A549 (cell line): ENCODE results near the gene UTS2B. TPM values are rescaled to one million over a fixed set of nuclear protein-coding genes. Genes with fewer than 3 reads are reported as not detected.

Source experiments
- ATAC-seq, 2 experiments: fragments of 200-7000 bp in 1 of 2; fragments of >200 bp in 1 of 2; cut with Nextera tagmentation in 1 of 2; cut with Tn5 transposase in 1 of 2; 3 replicates each; pipeline versions ENCODE4 v1.8.0 to v1.9.1; 2018 to 2020; ENCODE audit warnings: mild to moderate bottlenecking in 1 of 2, moderate library complexity in 1 of 2
- CTCF ChIA-PET: fragments of 300-600 bp; sonication (Branson Sonifier 250); formaldehyde crosslinking; extraction: SDS; loops from one replicate; lab custom pipeline; 2021; ENCODE audit warnings: antibody characterized with exemption, inconsistent platforms; lab: Yijun Ruan, JAX
- POLR2A ChIA-PET: fragments of 350-600 bp; formaldehyde crosslinking; extraction: SDS; loops from one replicate; lab custom pipeline; 2021; ENCODE audit warnings: antibody characterized with exemption, inconsistent platforms; lab: Yijun Ruan, JAX
- DNase-seq, 2 experiments: peaks; one replicate each; pipeline versions ENCODE4 v3.0.0 to v3.0.0-alpha.2; 2011 to 2016; ENCODE audit warnings: low read depth in 1 of 2, low spot score in 1 of 2
- FAIRE-seq: peaks from 2 replicates; lab custom pipeline; 2011; peaks lifted over from hg19 to GRCh38; lab: Jason Lieb, UNC
- H3K27ac ChIP-seq, 2 experiments: fragments of >200 bp; sonication (Bioruptor Twin); formaldehyde crosslinking; 3 replicates each; pipeline ENCODE4 v1.5.1; 2016 to 2017
- H3K4me1 ChIP-seq: fragments of >200 bp; sonication (Bioruptor Twin); formaldehyde crosslinking; 3 replicates; pipeline ENCODE4 v1.6.1; 2016
- H3K4me2 ChIP-seq: fragments of >200 bp; sonication (Bioruptor Twin); formaldehyde crosslinking; 3 replicates; pipeline ENCODE4 v1.6.1; 2016
- H3K4me3 ChIP-seq: fragments of >200 bp; sonication (Bioruptor Twin); formaldehyde crosslinking; 3 replicates; pipeline ENCODE4 v1.5.1; 2016
- H3K9me3 ChIP-seq: fragments of >200 bp; sonication (Bioruptor Twin); formaldehyde crosslinking; 3 replicates; pipeline ENCODE4 v1.6.1; 2016
- ATOH8 ChIP-seq: fragments of 250-450 bp; sonication (Bioruptor Pico); IDR thresholded peaks from 2 replicates; pipeline ENCODE4 v1.5.0; 2020; ENCODE audit warnings: low read depth, mild to moderate bottlenecking, moderate library complexity
- CBX8 ChIP-seq: fragments of 200-600 bp; sonication (generic); IDR thresholded peaks from 2 replicates; pipeline ENCODE4 v1.6.1; 2016
- CEBPB ChIP-seq, 2 experiments: fragments of >200 bp in 1 of 2; sonication (Bioruptor Twin) in 1 of 2; formaldehyde crosslinking in 1 of 2; IDR thresholded peaks; 2 replicates each; pipeline ENCODE4 v1.6.1; 2012 to 2016
- CHD2 ChIP-seq: fragments of 150-350 bp; IDR thresholded peaks from 2 replicates; pipeline ENCODE4 v1.6.1; 2014; ENCODE audit warnings: low read length; ENCODE audit not compliant: partially characterized antibody
- CHD4 ChIP-seq: fragments of 200-600 bp; sonication (generic); IDR thresholded peaks from 2 replicates; pipeline ENCODE4 v1.6.1; 2016; ENCODE audit warnings: antibody characterized with exemption, mild to moderate bottlenecking, borderline replicate concordance
- ESRRA ChIP-seq: fragments of 150-350 bp; IDR thresholded peaks from 2 replicates; pipeline ENCODE4 v1.6.1; 2014; ENCODE audit warnings: mild to moderate bottlenecking, low read length, borderline replicate concordance
- FOSB ChIP-seq: fragments of 250-450 bp; sonication (Bioruptor Pico); IDR thresholded peaks from 2 replicates; pipeline ENCODE4 v1.5.0; 2020; ENCODE audit warnings: mild to moderate bottlenecking, moderate library complexity
- FOSL2 ChIP-seq, 2 experiments: fragments of 450-650 bp in 1 of 2; fragments of >200 bp in 1 of 2; sonication (Bioruptor Twin) in 1 of 2; formaldehyde crosslinking; IDR thresholded peaks; 2 replicates each; pipeline versions ENCODE4 v1.5.0 to v1.6.1; 2016 to 2020; ENCODE audit warnings: mild to moderate bottlenecking in 1 of 2, moderate library complexity in 1 of 2
- FOXS1 ChIP-seq: fragments of 250-450 bp; sonication (Bioruptor Pico); IDR thresholded peaks from 2 replicates; pipeline ENCODE4 v1.5.0; 2020; ENCODE audit warnings: mild to moderate bottlenecking, moderate library complexity
- GATA3 ChIP-seq: IDR thresholded peaks from 2 replicates; pipeline ENCODE4 v1.6.1; 2012; ENCODE audit warnings: borderline replicate concordance
- HDAC2 ChIP-seq: fragments of 200-600 bp; sonication (generic); IDR thresholded peaks from 2 replicates; pipeline ENCODE4 v1.6.1; 2016
- HMGXB4 ChIP-seq: fragments of 250-450 bp; sonication (Bioruptor Pico); IDR thresholded peaks from 2 replicates; pipeline ENCODE4 v1.5.0; 2021; ENCODE audit warnings: mild to moderate bottlenecking, moderate library complexity, borderline replicate concordance
- HOXB5 ChIP-seq: fragments of 250-450 bp; sonication (Bioruptor Pico); IDR thresholded peaks from 2 replicates; pipeline ENCODE4 v1.5.0; 2020; ENCODE audit warnings: mild to moderate bottlenecking, moderate library complexity
- MAFK ChIP-seq: fragments of 450-650 bp; IDR thresholded peaks from 2 replicates; pipeline ENCODE4 v1.6.1; 2014; ENCODE audit not compliant: partially characterized antibody
- MAZ ChIP-seq: fragments of 150-350 bp; IDR thresholded peaks from 2 replicates; pipeline ENCODE4 v1.6.1; 2014; ENCODE audit warnings: antibody characterized with exemption, low read depth, low read length, borderline replicate concordance
- NR3C1 ChIP-seq: fragments of >200 bp; sonication (Bioruptor Twin); formaldehyde crosslinking; IDR thresholded peaks from 3 replicates; pipeline ENCODE4 v1.6.1; 2017
- PBX3 ChIP-seq: IDR thresholded peaks from 2 replicates; pipeline ENCODE4 v1.6.1; 2012
- PHF8 ChIP-seq: fragments of 200-600 bp; sonication (generic); IDR thresholded peaks from 2 replicates; pipeline ENCODE4 v1.6.1; 2016; ENCODE audit warnings: low read depth, mild to moderate bottlenecking, antibody characterized with exemption, moderate library complexity, borderline replicate concordance
- POLR2A ChIP-seq: IDR thresholded peaks from 2 replicates; pipeline ENCODE4 v1.6.1; 2012; ENCODE audit warnings: mild to moderate bottlenecking, low read length
- POLR2AphosphoS2 ChIP-seq: conservative IDR thresholded peaks from 2 replicates; pipeline ENCODE4 v1.6.1; 2012; ENCODE audit warnings: low read length, improper control_type of control experiment, inconsistent platforms
- RARB ChIP-seq: fragments of 250-450 bp; sonication (Bioruptor Pico); IDR thresholded peaks from 2 replicates; pipeline ENCODE4 v1.8.0; 2021; ENCODE audit warnings: mild to moderate bottlenecking, moderate library complexity
- SMC3 ChIP-seq: fragments of >200 bp; sonication (Bioruptor Twin); formaldehyde crosslinking; IDR thresholded peaks from 3 replicates; pipeline ENCODE4 v1.6.1; 2018; ENCODE audit warnings: inconsistent platforms
- SREBF2 ChIP-seq: fragments of 450-650 bp; IDR thresholded peaks from 2 replicates; pipeline ENCODE4 v1.6.1; 2014; ENCODE audit warnings: mild to moderate bottlenecking, moderate library complexity
- TP53 ChIP-seq: fragments of 250-450 bp; sonication (Bioruptor Pico); IDR thresholded peaks from 2 replicates; pipeline ENCODE4 v1.5.0; 2021; ENCODE audit warnings: mild to moderate bottlenecking, moderate library complexity
- ZC3H11A ChIP-seq: fragments of 450-650 bp; IDR thresholded peaks from 2 replicates; pipeline ENCODE4 v1.6.1; 2014; ENCODE audit warnings: antibody characterized with exemption, mild to moderate bottlenecking
- ZSCAN20 ChIP-seq: fragments of 250-450 bp; sonication (Bioruptor Pico); IDR thresholded peaks from 2 replicates; pipeline ENCODE4 v1.8.0; 2022; ENCODE audit warnings: mild to moderate bottlenecking, moderate library complexity
- WGBS: methylation state at CpG from one replicate; pipeline ENCODE4 v1.1.6; 2017; ENCODE audit errors: missing lambda C conversion rate; 5-methylcytosine and 5-hydroxymethylcytosine counted together
- polyA plus RNA-seq, 4 experiments: library from polyadenylated mRNA; depleted of rRNA in 3 of 4; stranded (reverse); fragments of >200 nt; fragmentation: RNase III in 1 of 4; extraction: RNeasy Plus Mini Kit Qiagen cat#74134 plus additional on column Dnase treatment in 1 of 4; gene quantifications; 2 replicates in 3 of 4; 3 replicates in 1 of 4; pipeline ENCODE4 v1.2.3, GENCODE V29; 2011 to 2017
- TF ChIP-seq, protein P1 (sequence below): IDR thresholded peaks from 2 replicates; pipeline ENCODE4 v1.6.1; 2012; ENCODE audit warnings: low read depth, borderline replicate concordance

UTS2B gene
- polyA plus RNA-seq, 2 of the 4 experiments (the other 2 are of a cell fraction), result 0.16 TPM; not detected in 1

- POLR2A ChIA-PET, result no interaction called here
- no peak for FAIRE-seq
- Histone ChIP-seq H3K9me3 (no peaks in the 10 kb centered on the region), H3K4me2 (peak overlapping the region; percentile 69), H3K4me1 (peaks cover 20% of the 10 kb centered on the region), H3K4me3 (no peak overlapping the region), H3K27ac (peak overlapping the region in 1 of 2 experiments; percentile 48; a peak in 3 of 6 replicates)
- CTCF ChIA-PET, result no interaction called here
- WGBS, result 6% methylated on average over 4 of the region's 4 CpGs
- TF ChIP-seq FOSB (no peak), CEBPB (IDR thresholded peaks at IDR 0.05) (0 out of 4 replicates have a peak, but pooled peaks of 1 of the 2 experiments have one; percentile 3)
- peak; percentile 65 to 68; a peak in 5 of 6 replicates for ATAC-seq
- peak in 1 of 2 experiments; percentile 27 for DNase-seq
Measured at GRCh38 chr3:191238321-191238817, 92.0 kb downstream of the UTS2B start.

DNA sequence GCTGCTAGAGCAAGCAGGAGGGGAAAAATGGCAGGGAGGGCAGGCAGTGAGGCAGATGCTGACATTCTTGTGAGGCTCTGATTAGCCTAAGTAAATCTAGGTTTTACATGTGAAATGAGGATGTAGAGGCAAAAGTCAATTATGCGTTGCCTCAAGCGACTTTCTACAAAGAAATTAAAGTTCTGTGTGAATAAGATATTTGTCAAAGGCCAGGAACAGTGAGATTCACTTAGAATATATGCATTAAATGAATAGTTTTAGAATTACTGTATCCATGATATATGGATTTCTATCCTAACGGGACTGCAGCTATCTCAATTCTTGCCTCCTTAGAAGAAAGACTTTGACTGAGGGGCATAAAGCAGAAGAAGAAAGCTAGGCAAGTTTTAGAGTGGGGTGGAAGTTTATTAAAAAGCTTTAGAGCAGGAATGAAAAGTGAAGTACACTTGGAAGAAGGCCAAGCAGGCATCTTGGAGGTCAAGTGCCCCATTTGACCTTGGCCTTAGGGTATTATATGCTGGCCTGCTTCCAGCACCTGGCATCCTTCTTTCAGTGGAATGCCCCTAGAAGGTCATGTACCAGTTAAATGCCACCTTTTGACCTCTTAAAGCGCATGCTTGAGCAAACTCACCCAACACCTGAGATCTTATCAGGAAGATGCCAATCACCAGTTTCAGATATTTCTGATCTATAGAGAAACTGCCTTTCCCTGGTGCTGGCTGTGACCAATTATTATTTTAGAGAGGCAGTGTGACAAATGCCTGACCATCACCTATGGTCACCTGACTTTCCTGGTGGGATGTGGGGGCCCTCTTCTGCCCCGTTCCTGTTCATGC lies 93.1 kb downstream of the UTS2B start:
- WGBS, result 80% methylated on average over 5 of the region's 5 CpGs
- ChIA-PET POLR2A (no interaction called here), CTCF (no interaction called here)
- FAIRE-seq (no peak), DNase-seq (no peak), ATAC-seq (no peak)
- no peak overlapping the region for H3K4me2 ChIP-seq
- no peak for TF ChIP-seq GATA3
- no peak for TF ChIP-seq CHD2
- no peak for TF ChIP-seq POLR2AphosphoS2
- no peak for TF ChIP-seq MAFK
- no peak for TF ChIP-seq ATOH8 (CRISPR knock-in tag)
- no peak for TF ChIP-seq ZC3H11A
- no peak for TF ChIP-seq TP53 (CRISPR knock-in tag)
- TF ChIP-seq, protein P1, sequence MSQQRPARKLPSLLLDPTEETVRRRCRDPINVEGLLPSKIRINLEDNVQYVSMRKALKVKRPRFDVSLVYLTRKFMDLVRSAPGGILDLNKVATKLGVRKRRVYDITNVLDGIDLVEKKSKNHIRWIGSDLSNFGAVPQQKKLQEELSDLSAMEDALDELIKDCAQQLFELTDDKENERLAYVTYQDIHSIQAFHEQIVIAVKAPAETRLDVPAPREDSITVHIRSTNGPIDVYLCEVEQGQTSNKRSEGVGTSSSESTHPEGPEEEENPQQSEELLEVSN, result no peak
- TF ChIP-seq CBX8, result no peak
- TF ChIP-seq PHF8, result no peak
- TF ChIP-seq PBX3, result no peak
- H3K27ac ChIP-seq, result no peak overlapping the region
- H3K9me3 ChIP-seq, result no peaks in the 10 kb centered on the region
- H3K4me3 ChIP-seq, result no peak overlapping the region
- H3K4me1 ChIP-seq, result peaks cover 20% of the 10 kb centered on the region

GRCh38 chr3:191236646-191237045 lies 93.7 kb downstream of the UTS2B start:
- Histone ChIP-seq H3K9me3 (no peaks in the 10 kb centered on the region), H3K27ac (no peak overlapping the region), H3K4me3 (no peak overlapping the region), H3K4me2 (no peak overlapping the region), H3K4me1 (peaks cover 20% of the 10 kb centered on the region)
- FAIRE-seq, result no peak
- no peak for DNase-seq
- WGBS, result 79% methylated on average over 3 of the region's 3 CpGs
- ChIA-PET CTCF (no interaction called here), POLR2A (no interaction called here)
- no peak for ATAC-seq
- TF ChIP-seq TP53 (CRISPR knock-in tag) (no peak), NR3C1 (no peak), RARB (CRISPR knock-in tag) (no peak), HOXB5 (CRISPR knock-in tag) (no peak), SMC3 (no peak), POLR2A (no peak), FOSL2 (IDR thresholded peaks at IDR 0.05) (no peak), FOSL2 (CRISPR knock-in tag; IDR thresholded peaks at IDR 0.05) (no peak), MAZ (no peak), ESRRA (no peak), POLR2AphosphoS2 (no peak), FOXS1 (no peak), ZSCAN20 (CRISPR knock-in tag) (no peak; the same call in 1 of the 2 replicates), PHF8 (no peak), PBX3 (no peak), CHD4 (no peak), HDAC2 (no peak), SREBF2 (no peak), HMGXB4 (CRISPR knock-in tag) (no peak), ATOH8 (CRISPR knock-in tag) (no peak; the same call in 1 of the 2 replicates)
